Chondrocyte (in vitro differentiated cells): ENCODE measurements around the gene GRK5. TPM values are rescaled to one million over a fixed set of nuclear protein-coding genes. Genes with fewer than 3 reads are reported as not detected.

Experiments
- DNase-seq: peaks from one replicate; pipeline ENCODE4 v3.0.0; 2021; ENCODE audit warnings: mixed read lengths, low spot score
- H3K27ac Mint-ChIP-seq: one replicate; pipeline ENCODE4 v1.8.0; 2021; ENCODE audit warnings: mild to moderate bottlenecking, moderate library complexity, mixed read lengths; ENCODE audit not compliant: unreplicated experiment
- H3K27me3 Mint-ChIP-seq: 2 replicates; pipeline ENCODE4 v1.8.0; 2021; ENCODE audit warnings: low read depth, mixed read lengths
- H3K36me3 Mint-ChIP-seq: 2 replicates; pipeline ENCODE4 v1.8.0; 2021; ENCODE audit warnings: low read depth, mixed read lengths
- H3K4me1 Mint-ChIP-seq: 2 replicates; pipeline ENCODE4 v1.8.0; 2021; ENCODE audit warnings: low read depth, mild to moderate bottlenecking, mixed read lengths
- H3K4me3 Mint-ChIP-seq: one replicate; pipeline ENCODE4 v1.8.0; 2021; ENCODE audit warnings: mild to moderate bottlenecking, moderate library complexity, mixed read lengths; ENCODE audit not compliant: unreplicated experiment
- H3K9me3 Mint-ChIP-seq: 2 replicates; pipeline ENCODE4 v1.8.0; 2021; ENCODE audit warnings: low read depth, mixed read lengths
- total RNA-seq: library from RNA; stranded (reverse); gene quantifications from 3 replicates; pipeline ENCODE4 v1.2.1, GENCODE V29; 2021
- TF ChIP-seq, protein P1 (sequence below): fragments of 200-600 bp; sonication (generic); IDR thresholded peaks from 2 replicates; pipeline ENCODE4 v1.5.0; 2021; ENCODE audit warnings: antibody characterized with exemption, mild to moderate bottlenecking, moderate library complexity

GRK5 gene
- total RNA-seq, 1 donor from 2014 or later: 16.4 TPM

DNA sequence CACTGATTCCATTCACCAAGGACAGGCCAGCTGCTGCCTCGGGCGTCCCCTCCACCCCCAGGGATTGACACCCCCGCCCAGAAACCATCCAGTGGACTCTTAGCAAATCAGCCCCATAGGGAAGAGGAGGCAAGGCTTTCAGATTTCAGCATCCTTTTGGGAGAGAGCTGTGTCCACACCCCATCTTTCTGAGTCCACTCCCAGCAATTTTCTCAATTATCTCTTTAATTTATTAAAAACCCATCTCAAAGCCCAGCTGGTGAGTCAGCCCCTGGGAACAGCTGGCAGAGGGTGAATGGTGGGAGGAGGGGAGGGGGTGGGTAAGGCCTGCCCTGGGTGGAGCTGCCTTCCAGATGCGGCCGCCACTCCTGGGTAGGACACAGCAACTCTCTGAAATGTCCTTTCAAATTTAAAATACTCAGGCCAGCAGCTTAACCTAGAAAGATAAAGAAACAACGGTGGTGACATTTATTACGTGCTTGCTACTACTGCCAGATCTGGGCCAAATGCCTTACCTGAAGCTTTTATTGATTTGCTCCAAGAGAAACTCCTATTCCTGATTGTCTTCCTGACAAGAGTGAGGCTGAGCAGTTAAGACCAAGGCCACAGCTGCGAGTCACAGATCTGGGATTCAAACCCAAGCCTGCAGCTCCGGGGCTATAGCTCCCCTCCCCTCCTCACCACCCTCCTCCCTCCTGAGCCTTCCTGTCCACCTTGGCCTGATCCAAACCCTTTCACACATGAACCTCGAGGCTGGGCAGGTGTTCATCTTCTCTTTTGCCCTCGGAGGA is 214.7 kb downstream of the GRK5 start:
- peaks cover 6% of the 10 kb centered on the region for H3K36me3 Mint-ChIP-seq
- H3K27me3 Mint-ChIP-seq: no peaks in the 10 kb centered on the region
- no peak overlapping the region for H3K27ac Mint-ChIP-seq
- no peaks in the 10 kb centered on the region for H3K9me3 Mint-ChIP-seq
- H3K4me1 Mint-ChIP-seq: peaks cover 25% of the 10 kb centered on the region
- TF ChIP-seq, protein P1, sequence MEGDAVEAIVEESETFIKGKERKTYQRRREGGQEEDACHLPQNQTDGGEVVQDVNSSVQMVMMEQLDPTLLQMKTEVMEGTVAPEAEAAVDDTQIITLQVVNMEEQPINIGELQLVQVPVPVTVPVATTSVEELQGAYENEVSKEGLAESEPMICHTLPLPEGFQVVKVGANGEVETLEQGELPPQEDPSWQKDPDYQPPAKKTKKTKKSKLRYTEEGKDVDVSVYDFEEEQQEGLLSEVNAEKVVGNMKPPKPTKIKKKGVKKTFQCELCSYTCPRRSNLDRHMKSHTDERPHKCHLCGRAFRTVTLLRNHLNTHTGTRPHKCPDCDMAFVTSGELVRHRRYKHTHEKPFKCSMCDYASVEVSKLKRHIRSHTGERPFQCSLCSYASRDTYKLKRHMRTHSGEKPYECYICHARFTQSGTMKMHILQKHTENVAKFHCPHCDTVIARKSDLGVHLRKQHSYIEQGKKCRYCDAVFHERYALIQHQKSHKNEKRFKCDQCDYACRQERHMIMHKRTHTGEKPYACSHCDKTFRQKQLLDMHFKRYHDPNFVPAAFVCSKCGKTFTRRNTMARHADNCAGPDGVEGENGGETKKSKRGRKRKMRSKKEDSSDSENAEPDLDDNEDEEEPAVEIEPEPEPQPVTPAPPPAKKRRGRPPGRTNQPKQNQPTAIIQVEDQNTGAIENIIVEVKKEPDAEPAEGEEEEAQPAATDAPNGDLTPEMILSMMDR: no peak
- DNase-seq: no peak
- H3K4me3 Mint-ChIP-seq: no peak overlapping the region

DNA sequence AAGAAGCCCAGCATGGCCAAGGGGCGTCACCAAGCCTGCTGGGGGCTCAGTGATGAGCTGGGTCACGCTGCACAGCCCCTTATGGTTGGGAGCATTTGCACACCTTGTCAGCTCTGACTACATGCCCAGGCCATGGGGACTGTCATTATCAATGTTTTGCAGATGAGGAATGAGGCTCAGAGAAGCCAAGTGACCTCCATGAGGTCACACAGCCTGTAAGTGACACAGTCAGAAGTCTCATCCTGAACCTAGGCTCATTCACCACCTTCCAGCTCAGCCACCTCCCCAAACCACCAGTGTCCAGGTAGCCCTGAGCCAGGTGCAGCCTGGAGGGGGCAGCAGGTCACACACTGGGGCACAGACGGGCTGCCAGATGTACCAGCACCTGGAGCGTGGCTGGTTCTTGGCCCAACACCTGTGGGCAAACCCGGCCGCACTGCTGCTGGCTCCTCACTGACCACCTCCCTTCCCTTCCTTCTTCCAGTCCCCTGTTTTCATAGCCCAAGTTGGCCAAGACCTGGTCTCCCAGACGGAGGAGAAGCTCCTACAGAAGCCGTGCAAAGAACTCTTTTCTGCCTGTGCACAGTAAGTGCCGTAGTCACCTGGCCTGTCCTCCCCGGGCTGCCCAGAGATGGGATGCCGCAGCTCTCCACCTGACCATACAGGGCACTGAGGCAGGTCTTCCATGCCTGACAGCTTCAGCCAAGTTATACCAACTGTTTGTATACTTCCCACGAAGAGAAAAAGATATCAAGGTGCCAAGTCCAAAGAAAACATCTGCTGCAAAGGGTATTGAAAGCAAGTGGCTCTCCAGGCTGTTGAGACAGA is 215.5 kb downstream of the GRK5 start:
- peaks cover 6% of the 10 kb centered on the region for H3K36me3 Mint-ChIP-seq
- no peak overlapping the region for H3K27ac Mint-ChIP-seq
- no peak overlapping the region for H3K4me3 Mint-ChIP-seq
- TF ChIP-seq, protein P1: no peak
- H3K27me3 Mint-ChIP-seq: no peaks in the 10 kb centered on the region
- H3K9me3 Mint-ChIP-seq: no peaks in the 10 kb centered on the region
- peaks cover 25% of the 10 kb centered on the region for H3K4me1 Mint-ChIP-seq
- no peak for DNase-seq

DNA sequence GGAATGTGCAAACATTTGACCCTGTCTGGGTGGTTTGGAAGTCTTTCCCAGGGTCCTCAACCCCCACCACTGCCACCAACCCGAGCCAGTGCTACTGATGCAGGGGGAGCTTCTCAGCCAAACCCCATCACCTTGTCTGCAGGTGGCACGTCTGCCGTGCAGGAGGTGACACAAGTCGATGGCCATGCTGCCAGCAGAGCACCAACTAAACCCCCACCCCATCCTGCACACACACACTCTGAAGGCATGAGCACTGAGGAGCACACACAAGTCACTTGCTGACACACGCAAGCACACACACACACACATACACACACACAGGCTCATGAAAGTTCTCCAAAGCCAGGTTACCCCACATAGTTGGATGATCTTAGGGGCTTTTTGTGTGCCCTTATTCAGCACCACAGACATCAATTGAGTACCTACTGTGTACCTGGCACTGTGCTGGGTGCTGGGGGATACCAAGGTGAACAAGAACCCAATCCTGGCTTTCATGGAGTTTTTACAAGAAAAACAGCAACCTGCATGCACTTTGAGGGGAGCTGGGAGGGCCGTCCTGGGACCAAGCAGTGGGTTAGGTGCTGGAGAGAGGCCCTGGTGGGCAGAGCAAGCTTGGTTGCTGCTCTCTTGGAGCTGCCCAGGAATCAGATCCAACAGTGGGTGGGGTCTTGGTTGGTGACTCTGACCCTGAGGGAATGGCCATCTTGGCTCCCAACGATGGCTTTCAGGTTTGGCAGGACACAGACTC is 216.3 kb downstream of the GRK5 start:
- H3K9me3 Mint-ChIP-seq: no peaks in the 10 kb centered on the region
- no peak for DNase-seq
- peaks cover 25% of the 10 kb centered on the region for H3K4me1 Mint-ChIP-seq
- H3K4me3 Mint-ChIP-seq: no peak overlapping the region
- H3K36me3 Mint-ChIP-seq: peaks cover 6% of the 10 kb centered on the region
- TF ChIP-seq, protein P1: no peak
- H3K27me3 Mint-ChIP-seq: no peaks in the 10 kb centered on the region
- H3K27ac Mint-ChIP-seq: no peak overlapping the region

DNA sequence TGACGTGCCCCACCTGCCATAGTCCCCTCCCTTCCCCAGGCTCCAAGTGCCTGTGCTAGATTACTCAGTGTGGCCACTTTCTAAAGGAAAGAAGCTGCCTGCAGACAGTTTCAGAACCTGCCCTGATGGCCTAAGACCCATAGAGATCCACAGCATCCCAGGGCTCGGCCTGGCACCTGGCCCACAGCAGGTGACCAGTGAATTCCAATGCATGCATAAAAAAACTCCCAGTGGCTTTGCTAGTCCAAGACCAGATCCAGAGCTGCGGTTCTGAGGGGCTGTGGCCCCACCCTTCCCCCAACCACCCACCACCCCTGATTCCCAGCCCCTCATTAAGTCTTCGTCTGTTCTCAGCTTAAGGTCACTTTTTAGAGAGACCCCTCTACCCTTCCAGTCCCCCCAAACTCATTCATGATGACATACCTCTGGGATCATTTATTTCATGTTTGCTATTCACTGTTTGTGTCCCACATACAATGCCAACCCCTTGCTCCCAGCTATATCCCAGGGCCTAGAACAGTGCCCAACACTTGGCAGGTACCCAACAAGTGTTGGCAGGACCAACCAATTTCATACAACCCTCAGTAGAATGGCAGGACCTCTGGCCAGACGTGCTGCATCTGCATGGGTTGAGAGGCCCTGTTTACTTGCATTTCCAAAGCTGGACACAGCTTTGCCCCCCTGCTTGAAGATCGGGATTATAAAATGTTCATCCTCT is 217.0 kb downstream of the GRK5 start:
- no peak overlapping the region for H3K4me3 Mint-ChIP-seq
- peaks cover 25% of the 10 kb centered on the region for H3K4me1 Mint-ChIP-seq
- DNase-seq: no peak
- H3K36me3 Mint-ChIP-seq: peaks cover 7% of the 10 kb centered on the region
- H3K27ac Mint-ChIP-seq: no peak overlapping the region
- H3K9me3 Mint-ChIP-seq: no peaks in the 10 kb centered on the region
- no peaks in the 10 kb centered on the region for H3K27me3 Mint-ChIP-seq
- TF ChIP-seq, protein P1: no peak
